ENCODE measurements around the gene OXSM. TPM values are rescaled to one million over a fixed set of nuclear protein-coding genes. Genes with fewer than 3 reads are reported as not detected.

OXSM gene
- total RNA-seq, 2 donors from 2014 or later: 7.0 to 7.6 TPM

DNA sequence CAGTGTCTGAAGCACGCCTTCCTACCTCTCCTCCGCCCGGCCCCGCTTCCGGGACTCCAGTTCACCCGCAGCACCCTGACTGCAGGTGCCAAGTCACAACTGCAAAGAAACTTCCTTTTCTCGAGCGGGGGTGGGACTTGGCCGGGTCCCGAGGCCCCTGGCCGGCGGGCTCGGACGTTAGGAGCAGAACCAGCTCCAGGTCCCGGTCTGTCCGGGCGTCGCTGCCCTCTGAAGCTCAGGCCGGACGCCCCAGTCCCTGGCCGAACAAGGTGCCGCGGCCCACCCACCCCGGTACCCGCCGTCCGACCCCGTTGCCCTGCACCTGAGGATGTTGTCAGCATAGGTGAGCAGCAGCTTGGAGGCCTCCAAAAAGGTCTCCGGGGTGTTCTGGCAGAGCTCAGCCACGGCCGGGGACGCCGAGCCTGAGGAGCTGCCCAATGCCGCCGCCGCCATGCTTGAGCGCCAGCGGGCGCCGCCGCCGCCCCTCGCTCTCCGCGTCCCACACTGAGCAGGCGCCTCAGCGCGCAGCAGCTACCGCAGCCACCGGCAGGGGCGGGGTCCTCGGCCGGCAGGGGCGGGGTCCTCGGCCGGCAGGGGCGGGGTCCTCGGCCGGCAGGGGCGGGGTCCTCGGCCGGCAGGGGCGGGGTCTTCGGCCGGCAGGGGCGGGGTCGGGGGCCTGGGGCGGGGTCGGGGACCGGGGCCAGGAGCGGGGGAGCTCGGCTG is 6.8 kb upstream of the OXSM start, which contains the start of gene NGLY1:
Gene NGLY1, minus strand, starts transcription at position 506 of the 723 bp plus-strand sequence. Its CDS starts 53 bp downstream, at position 453.
- H3K9me3 ChIP-seq (ENCODE audit: control insufficient read depth, low read length, poor library complexity, severe bottlenecking): no peaks in the 10 kb centered on the region
- H3K4me1 Mint-ChIP-seq: peaks cover 18% of the 10 kb centered on the region
- H3K27me3 Mint-ChIP-seq: no peaks in the 10 kb centered on the region
- H3K36me3 Mint-ChIP-seq (ENCODE audit: low read depth): peaks cover 2% of the 10 kb centered on the region
- ATAC-seq (peak; percentile 93), DNase-seq (peak; percentile 81 to 83 (median 82))
- H3K27ac Mint-ChIP-seq: peak within 1 kb of the TSS; percentile 88
- H3K4me3 Mint-ChIP-seq: peak within 1 kb of the TSS; percentile 86

- Mint-ChIP-seq H3K36me3 (ENCODE audit: low read depth) (peaks cover 2% of the 10 kb centered on the region), H3K27me3 (no peaks in the 10 kb centered on the region), H3K27ac (peak overlapping the region; percentile 67), H3K4me3 (peak overlapping the region; percentile 86), H3K4me1 (peaks cover 19% of the 10 kb centered on the region)
- DNase-seq: no peak
- peak; percentile 32 for ATAC-seq
- no peaks in the 10 kb centered on the region for H3K9me3 ChIP-seq (ENCODE audit: control insufficient read depth, low read length, poor library complexity, severe bottlenecking)
Observed at GRCh38 chr3:25783661-25784512, 6.0 kb upstream of the OXSM start.

DNA sequence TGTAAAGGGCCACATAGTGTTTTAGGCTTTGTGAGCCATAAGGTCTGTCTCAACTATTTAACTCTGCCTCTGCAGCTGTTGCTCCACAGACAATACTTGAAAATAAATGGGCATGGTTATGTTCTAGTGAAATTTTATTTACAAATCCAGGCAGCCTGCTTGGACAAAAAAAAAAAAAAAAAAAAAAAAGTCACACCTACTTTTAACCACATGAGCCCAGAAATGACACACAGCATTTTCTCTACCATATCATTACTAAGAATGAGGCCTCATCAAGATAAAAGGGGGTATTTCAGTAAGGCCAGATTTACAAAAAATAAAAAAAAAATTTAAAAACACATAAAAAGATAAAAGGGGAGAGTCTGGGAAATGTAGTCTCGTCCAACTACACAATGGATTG is 4.9 kb upstream of the OXSM start:
- H3K9me3 ChIP-seq (ENCODE audit: control insufficient read depth, low read length, poor library complexity, severe bottlenecking): no peaks in the 10 kb centered on the region
- peaks cover 2% of the 10 kb centered on the region for H3K36me3 Mint-ChIP-seq (ENCODE audit: low read depth)
- H3K27me3 Mint-ChIP-seq: no peaks in the 10 kb centered on the region
- no peak overlapping the region for H3K27ac Mint-ChIP-seq
- peaks cover 22% of the 10 kb centered on the region for H3K4me1 Mint-ChIP-seq
- DNase-seq (no peak), ATAC-seq (no peak)
- H3K4me3 Mint-ChIP-seq: no peak overlapping the region

DNA sequence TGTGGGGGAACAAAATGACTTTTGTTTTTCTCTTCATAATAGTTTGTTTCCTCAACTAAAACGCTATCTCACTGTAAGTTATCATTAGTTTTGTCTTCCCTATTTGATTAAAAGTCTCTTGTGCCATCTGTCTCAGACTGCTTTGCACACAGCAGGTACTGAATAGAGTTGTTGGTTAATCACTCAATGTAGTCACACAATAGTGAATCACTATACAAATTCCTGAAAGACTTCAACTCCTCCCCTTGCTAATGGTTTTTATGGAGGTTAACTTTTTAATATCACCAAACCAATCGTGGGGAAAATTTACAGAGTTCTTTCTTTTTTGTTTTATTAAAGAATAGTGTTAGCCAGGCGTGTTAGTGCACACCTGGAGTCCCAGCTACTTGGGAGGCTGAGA is 4.1 kb upstream of the OXSM start:
- peaks cover 2% of the 10 kb centered on the region for H3K36me3 Mint-ChIP-seq (ENCODE audit: low read depth)
- ATAC-seq (no peak), DNase-seq (no peak)
- no peak overlapping the region for H3K4me3 Mint-ChIP-seq
- no peaks in the 10 kb centered on the region for H3K27me3 Mint-ChIP-seq
- no peaks in the 10 kb centered on the region for H3K9me3 ChIP-seq (ENCODE audit: control insufficient read depth, low read length, poor library complexity, severe bottlenecking)
- H3K4me1 Mint-ChIP-seq: peaks cover 23% of the 10 kb centered on the region
- H3K27ac Mint-ChIP-seq: no peak overlapping the region

DNA sequence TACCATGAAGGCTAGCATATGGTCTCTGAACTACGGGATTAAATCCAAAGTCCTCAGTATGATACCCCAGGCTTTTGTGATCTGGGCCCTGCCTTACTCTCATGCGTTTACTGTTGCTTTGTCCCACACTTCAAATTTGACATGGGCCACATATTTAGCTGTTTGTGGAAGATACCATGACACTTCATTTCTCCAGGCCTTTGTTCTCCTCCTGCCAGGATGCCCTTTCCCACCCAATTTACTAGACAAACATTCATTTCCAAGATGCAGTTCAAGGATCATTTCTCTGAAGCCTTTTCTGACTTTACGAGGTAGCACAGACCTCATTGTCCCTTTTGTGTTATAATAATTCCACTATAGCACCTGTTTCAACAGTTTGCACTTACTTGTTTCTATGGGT is 2.2 kb upstream of the OXSM start:
- H3K4me3 Mint-ChIP-seq: no peak overlapping the region
- peaks cover 15% of the 10 kb centered on the region for H3K4me1 Mint-ChIP-seq
- no peaks in the 10 kb centered on the region for H3K9me3 ChIP-seq (ENCODE audit: control insufficient read depth, low read length, poor library complexity, severe bottlenecking)
- no peaks in the 10 kb centered on the region for H3K36me3 Mint-ChIP-seq (ENCODE audit: low read depth)
- peak overlapping the region; percentile 24 for H3K27ac Mint-ChIP-seq
- no peaks in the 10 kb centered on the region for H3K27me3 Mint-ChIP-seq
- ATAC-seq: no peak
- DNase-seq: no peak

DNA sequence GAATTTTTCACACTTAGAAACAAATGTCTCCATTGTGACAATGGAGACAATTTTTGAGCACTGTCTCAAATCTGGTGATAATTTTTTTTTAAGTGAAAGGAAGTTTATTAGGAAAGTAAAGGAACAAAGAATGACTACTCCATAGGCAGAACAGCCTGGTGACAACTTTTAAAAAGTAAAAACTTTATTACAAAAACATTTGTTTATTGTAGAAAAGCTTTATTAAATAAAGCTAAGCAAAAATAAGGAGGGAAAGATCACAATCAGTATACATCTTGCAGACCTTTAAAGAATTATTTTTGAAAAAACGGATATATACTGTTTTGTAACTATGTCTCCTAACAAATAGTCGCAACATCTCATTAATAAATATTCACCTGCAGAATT is 688 bp upstream of the OXSM start:
- Mint-ChIP-seq H3K27me3 (no peaks in the 10 kb centered on the region), H3K27ac (peak overlapping the region; percentile 95), H3K36me3 (ENCODE audit: low read depth) (no peaks in the 10 kb centered on the region), H3K4me3 (peak overlapping the region; percentile 96), H3K4me1 (peaks cover 18% of the 10 kb centered on the region)
- ATAC-seq (no peak), DNase-seq (no peak)
- no peaks in the 10 kb centered on the region for H3K9me3 ChIP-seq (ENCODE audit: control insufficient read depth, low read length, poor library complexity, severe bottlenecking)

DNA sequence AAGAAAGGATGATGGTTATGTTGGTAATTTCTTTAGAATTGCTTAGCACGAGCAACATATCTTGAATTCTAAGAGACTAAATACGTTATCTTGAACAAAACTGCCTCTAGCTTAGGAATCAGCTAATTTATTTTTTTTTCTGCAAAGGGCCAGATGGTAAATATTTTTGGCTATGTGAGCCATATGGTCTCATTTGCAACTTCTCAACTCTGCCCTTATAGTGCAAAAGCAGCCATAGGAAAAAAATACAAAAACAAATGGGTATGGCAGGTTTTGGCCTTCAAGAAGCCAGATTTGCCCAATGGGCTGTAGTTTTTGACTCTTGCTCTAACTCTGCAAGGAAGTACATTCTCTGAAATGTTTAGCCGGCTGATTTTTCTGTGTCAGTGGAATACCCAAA is 11.9 kb downstream of the OXSM start:
- DNase-seq: no peak

GRCh38 chr3:25803833-25804232 is 13.9 kb downstream of the OXSM start:
- no peaks in the 10 kb centered on the region for H3K9me3 ChIP-seq (ENCODE audit: control insufficient read depth, low read length, poor library complexity, severe bottlenecking)
- no peak overlapping the region for H3K4me3 Mint-ChIP-seq
- peaks cover 12% of the 10 kb centered on the region for H3K27me3 Mint-ChIP-seq
- DNase-seq (no peak), ATAC-seq (no peak)
- H3K36me3 Mint-ChIP-seq (ENCODE audit: low read depth): no peaks in the 10 kb centered on the region
- no peak overlapping the region for H3K27ac Mint-ChIP-seq
- H3K4me1 Mint-ChIP-seq: no peaks in the 10 kb centered on the region

More for the DNA sequence above, 11.9 kb downstream of the OXSM start:
- H3K9me3 ChIP-seq (ENCODE audit: control insufficient read depth, low read length, poor library complexity, severe bottlenecking): no peaks in the 10 kb centered on the region
- Mint-ChIP-seq H3K4me1 (no peaks in the 10 kb centered on the region), H3K36me3 (ENCODE audit: low read depth) (no peaks in the 10 kb centered on the region), H3K27ac (no peak overlapping the region), H3K4me3 (no peak overlapping the region), H3K27me3 (peaks cover 12% of the 10 kb centered on the region)
- ATAC-seq: no peak

DNA sequence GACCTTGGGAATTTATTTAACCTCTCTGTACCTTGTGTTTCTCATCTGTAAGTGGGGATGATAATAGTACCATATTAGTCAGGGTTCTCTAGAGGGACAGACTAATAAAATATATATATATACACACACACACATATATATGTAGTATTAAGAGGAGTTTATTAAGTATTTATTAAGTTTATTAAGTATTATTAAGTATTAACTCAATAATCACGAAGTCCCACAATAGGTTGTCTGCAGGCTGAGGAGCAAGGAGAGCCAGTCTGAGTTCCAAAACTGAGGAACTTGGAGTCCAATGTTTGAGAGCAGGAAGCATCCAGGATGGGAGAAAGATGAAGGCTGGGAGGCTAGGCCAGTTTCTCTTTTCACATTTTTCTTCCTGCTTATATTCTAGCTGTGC is 14.8 kb downstream of the OXSM start:
- H3K9me3 ChIP-seq (ENCODE audit: control insufficient read depth, low read length, poor library complexity, severe bottlenecking): no peaks in the 10 kb centered on the region
- H3K36me3 Mint-ChIP-seq (ENCODE audit: low read depth): no peaks in the 10 kb centered on the region
- no peak for ATAC-seq
- H3K4me3 Mint-ChIP-seq: no peak overlapping the region
- no peak for DNase-seq
- no peak overlapping the region for H3K27ac Mint-ChIP-seq
- no peaks in the 10 kb centered on the region for H3K4me1 Mint-ChIP-seq
- peaks cover 12% of the 10 kb centered on the region for H3K27me3 Mint-ChIP-seq

- peaks cover 12% of the 10 kb centered on the region for H3K27me3 Mint-ChIP-seq
Observed at GRCh38 chr3:25812644-25813043, 22.8 kb downstream of the OXSM start.

GRCh38 chr3:25817107-25817506 is 27.2 kb downstream of the OXSM start:
- DNase-seq (no peak), ATAC-seq (no peak)
- peaks cover 12% of the 10 kb centered on the region for H3K27me3 Mint-ChIP-seq
- H3K27ac Mint-ChIP-seq: no peak overlapping the region
- no peaks in the 10 kb centered on the region for H3K9me3 ChIP-seq (ENCODE audit: control insufficient read depth, low read length, poor library complexity, severe bottlenecking)
- no peak overlapping the region for H3K4me3 Mint-ChIP-seq
- H3K4me1 Mint-ChIP-seq: no peaks in the 10 kb centered on the region
- H3K36me3 Mint-ChIP-seq (ENCODE audit: low read depth): no peaks in the 10 kb centered on the region

More at GRCh38 chr3:25812644-25813043, 22.8 kb downstream of the OXSM start:
- Mint-ChIP-seq H3K27ac (no peak overlapping the region), H3K36me3 (ENCODE audit: low read depth) (no peaks in the 10 kb centered on the region), H3K4me3 (no peak overlapping the region), H3K4me1 (no peaks in the 10 kb centered on the region)
- H3K9me3 ChIP-seq (ENCODE audit: control insufficient read depth, low read length, poor library complexity, severe bottlenecking): no peaks in the 10 kb centered on the region
- no peak for DNase-seq
- ATAC-seq: no peak

DNA sequence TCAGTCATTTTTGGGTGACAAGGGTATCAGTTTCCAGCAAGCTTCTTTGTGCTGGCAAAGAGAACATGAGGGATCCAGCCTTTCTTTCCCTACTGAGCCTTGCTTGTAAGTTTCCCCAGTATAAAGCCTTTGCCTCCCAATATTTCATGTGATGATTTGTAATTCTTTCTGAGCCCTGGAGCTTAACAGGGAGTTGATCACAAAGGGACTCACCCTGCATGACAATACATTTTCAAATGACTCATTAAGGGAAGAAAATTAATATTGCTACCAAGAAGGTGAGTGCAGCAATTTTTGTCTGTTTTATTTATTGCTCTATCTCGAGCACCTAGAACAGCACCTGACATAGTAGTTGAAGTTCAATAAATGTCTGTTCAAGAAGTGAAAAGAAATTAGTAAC is 27.7 kb downstream of the OXSM start:
- no peaks in the 10 kb centered on the region for H3K36me3 Mint-ChIP-seq (ENCODE audit: low read depth)
- ATAC-seq: no peak
- no peak for DNase-seq

DNA sequence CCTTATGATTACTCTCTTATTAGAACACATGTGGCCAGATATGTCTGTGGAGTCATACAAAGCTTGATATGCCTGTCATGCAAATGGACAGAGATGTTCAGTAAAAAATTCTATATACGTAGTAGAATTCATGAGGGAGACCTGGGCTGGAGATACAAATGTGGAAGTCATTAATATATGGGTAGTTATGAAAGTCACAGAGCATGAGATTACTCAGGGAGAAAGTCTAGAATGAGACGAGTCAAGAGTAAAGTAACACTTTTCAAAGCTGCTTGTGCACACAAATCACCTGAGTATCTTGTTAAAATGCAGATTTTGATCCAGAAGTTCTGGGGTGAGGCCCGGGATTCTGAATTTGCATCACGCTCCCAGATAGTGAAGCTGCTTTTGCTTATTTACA is 28.4 kb downstream of the OXSM start:
- no peak for ATAC-seq
- no peak for DNase-seq
- no peaks in the 10 kb centered on the region for H3K36me3 Mint-ChIP-seq (ENCODE audit: low read depth)
- no peak overlapping the region for H3K4me3 Mint-ChIP-seq
- no peaks in the 10 kb centered on the region for H3K9me3 ChIP-seq (ENCODE audit: control insufficient read depth, low read length, poor library complexity, severe bottlenecking)
- H3K27me3 Mint-ChIP-seq: peaks cover 12% of the 10 kb centered on the region
- no peak overlapping the region for H3K27ac Mint-ChIP-seq
- H3K4me1 Mint-ChIP-seq: no peaks in the 10 kb centered on the region

More for the DNA sequence above, 27.7 kb downstream of the OXSM start:
- Mint-ChIP-seq H3K4me1 (no peaks in the 10 kb centered on the region), H3K4me3 (no peak overlapping the region), H3K27me3 (peaks cover 12% of the 10 kb centered on the region), H3K27ac (no peak overlapping the region)
- H3K9me3 ChIP-seq (ENCODE audit: control insufficient read depth, low read length, poor library complexity, severe bottlenecking): no peaks in the 10 kb centered on the region
